NCI-H82 treated with DMSO at 0.1 percent for 48 hours (cell line): Measurements from ENCODE around the gene DIP2B.
A peak's percentile ranks its signal among the peaks of the same experiment; 100 is the strongest.

ENCODE experiments used
- DNase-seq: peaks from one replicate; lab custom pipeline; 2025; ENCODE audit not compliant: unreplicated experiment; lab: John Stamatoyannopoulos, UW

DIP2B gene

DNA sequence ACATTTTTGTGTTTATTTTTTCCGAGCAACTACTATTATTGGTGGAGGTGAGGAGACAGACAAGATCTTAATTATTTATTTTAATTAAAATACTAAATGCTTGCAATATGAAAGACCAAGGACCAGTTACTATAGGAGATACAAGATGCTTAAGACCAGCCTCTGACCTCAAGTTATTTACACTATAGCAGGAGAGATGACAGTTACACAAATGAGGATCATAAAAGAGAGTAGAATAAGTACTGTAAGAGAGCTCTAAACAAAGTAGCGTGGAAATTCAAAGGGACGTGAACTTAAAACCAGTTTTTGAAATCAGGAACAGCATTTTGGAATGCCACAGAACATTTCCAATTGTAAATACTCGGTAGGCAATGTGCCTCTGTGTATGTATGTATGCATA lies 131.1 kb downstream of the DIP2B start:
- no peak for DNase-seq

GRCh38 chr12:50636505-50636904 lies 131.7 kb downstream of the DIP2B start:
- DNase-seq, result no peak

GRCh38 chr12:50637870-50638481 lies 133.2 kb downstream of the DIP2B start:
- DNase-seq, result peak; percentile 52

- no peak for DNase-seq
These were observed 133.7 kb downstream of the DIP2B start for GRCh38 chr12:50638482-50638880.

- DNase-seq, result no peak
These were observed 134.9 kb downstream of the DIP2B start for GRCh38 chr12:50639721-50640120.

- no peak for DNase-seq
These were observed 135.6 kb downstream of the DIP2B start for GRCh38 chr12:50640321-50640939.

DNA sequence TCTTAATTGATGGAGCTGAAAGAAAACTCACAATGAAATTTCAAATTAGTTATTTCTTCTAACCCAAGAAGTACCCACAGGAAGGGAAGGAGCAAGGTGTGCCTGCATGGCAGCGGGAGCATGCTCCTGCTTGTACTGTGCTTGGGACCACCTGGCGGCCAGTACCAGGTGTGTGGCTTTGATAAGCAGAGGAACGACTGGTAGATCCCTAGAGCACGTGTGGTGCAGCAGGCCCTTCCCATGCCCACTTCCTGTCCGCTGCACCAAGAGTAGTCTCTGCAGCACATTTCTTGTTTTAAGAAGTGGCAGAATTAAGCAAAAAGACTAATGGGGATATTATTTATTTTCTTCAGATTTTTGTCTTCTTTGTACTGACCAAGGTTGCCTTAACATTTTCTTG lies 136.8 kb downstream of the DIP2B start:
- DNase-seq, result no peak

- DNase-seq, result no peak
These were observed 137.3 kb downstream of the DIP2B start for GRCh38 chr12:50642035-50642451.

DNA sequence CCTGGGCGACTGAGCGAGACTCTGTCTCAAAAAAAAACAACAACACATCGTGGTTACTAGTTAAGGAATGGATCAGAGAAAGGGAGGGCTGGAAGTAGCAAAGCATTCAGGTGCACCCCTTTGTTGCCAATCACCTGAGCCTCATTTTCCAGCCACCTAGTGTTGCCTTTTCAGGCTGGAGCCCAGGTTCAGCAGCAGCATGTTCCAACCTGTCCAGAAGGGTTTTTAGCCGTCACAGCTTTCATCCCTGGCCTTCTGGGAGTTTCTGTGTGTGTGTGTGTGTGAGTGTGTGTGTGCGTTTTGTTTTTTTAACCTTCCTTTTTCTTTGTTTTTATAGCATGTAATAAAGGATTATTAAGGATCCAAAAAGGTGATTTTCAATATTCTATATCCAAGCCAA lies 138.0 kb downstream of the DIP2B start:
- no peak for DNase-seq

DNA sequence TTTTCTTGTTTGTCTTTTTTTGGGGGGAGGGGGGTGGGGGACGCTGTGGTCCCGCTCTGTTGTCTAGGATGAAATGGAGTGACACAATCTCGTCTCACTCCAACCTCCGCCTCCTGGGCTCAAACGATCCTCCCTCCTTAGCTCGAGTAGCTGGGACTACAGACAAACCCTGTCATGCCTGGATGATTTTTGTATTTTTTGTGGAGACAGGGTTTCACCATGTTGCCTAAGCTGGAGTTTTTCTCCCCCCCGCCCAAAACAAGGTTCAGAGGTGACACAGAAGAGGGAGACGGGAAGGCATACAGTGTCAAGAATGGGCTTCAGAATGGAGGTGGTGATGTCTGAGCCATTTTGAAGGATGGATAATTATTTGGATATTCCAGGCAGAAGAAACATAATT lies 142.2 kb downstream of the DIP2B start:
- DNase-seq, result no peak

DNA sequence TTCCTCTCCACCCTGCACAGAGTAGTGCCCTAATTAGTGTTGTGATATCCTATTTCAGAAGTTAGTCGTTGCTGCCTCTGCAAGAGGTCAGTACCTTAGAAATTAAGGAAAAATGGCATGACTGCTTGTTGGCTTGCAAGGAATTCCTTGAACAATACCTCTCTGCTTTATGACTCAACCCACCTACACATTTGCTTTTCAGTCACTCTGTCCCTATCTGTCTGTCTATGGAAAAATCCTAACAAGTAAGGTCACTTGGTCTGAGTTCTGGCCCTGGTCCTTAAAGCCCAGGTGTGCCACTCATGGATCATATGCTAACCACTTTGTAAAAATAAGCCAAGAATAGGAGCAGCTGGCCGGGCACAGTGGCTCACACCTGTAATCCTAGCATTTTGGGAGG lies 142.7 kb downstream of the DIP2B start:
- no peak for DNase-seq

DNA sequence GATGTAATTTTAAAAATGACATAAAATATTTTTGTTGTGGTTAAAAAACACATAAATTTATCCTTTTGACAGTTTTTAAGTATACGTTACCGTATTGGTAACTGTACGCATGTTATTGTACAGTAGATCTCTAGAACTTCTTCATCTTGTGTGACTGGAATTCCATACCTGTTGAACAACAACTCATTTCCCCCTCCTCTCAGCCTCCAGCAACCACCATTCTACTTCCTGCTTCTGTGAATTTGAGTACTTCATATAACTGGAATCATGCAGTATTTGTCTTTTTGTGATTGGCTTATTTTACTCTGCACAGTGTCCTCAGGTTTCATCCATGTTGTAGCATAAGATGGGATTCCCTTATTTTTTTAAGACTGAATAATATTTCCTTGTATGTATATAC lies 145.5 kb downstream of the DIP2B start:
- DNase-seq, result no peak

DNA sequence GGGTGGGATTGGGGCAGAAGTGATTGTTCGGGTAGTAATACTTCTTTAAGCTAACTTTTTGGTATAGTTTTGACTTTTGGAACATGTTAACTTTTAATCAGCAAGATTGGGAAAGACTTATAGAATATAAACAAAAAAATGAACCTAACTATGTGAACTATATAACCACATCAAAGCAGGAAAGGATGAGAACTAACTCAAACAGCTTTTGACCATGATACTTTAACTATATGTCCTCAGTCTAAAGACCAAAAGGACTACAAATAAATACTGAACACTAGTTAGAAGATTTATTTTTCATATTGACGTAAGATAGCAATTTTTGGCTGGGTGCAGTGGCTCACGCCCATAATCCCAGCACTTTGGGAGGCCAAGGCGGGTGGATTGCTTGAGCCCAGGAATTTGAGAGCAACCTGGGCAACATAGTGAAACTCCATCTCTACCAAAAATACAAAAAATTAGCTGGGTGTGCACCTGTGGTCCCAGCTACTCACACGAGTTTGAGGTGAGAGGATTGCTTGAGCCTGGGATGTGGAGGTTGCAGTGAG lies 150.7 kb downstream of the DIP2B start:
- no peak for DNase-seq

- DNase-seq, result no peak
These were observed 154.5 kb downstream of the DIP2B start for GRCh38 chr12:50659260-50659659.

GRCh38 chr12:50659690-50660424 lies 155.1 kb downstream of the DIP2B start:
- DNase-seq, result no peak

DNA sequence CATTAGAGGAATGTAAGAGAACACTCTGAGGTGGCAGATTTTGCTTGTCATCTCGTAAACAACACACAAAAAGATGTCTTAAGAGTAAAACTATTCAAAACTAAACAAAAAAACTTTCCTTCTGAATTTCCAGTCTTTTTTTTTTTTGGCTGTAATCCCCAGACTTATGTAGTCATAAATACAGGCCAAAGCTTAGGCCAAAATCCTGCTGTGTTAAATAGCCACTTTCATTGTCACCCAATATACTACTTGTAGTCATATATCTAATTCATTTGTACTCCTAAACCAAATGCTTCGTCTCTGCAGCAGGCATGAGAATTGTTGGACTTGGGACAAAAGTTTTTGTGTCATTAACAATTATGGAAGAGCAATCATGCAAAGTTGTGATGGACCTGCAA lies 155.6 kb downstream of the DIP2B start:
- no peak for DNase-seq

DNA sequence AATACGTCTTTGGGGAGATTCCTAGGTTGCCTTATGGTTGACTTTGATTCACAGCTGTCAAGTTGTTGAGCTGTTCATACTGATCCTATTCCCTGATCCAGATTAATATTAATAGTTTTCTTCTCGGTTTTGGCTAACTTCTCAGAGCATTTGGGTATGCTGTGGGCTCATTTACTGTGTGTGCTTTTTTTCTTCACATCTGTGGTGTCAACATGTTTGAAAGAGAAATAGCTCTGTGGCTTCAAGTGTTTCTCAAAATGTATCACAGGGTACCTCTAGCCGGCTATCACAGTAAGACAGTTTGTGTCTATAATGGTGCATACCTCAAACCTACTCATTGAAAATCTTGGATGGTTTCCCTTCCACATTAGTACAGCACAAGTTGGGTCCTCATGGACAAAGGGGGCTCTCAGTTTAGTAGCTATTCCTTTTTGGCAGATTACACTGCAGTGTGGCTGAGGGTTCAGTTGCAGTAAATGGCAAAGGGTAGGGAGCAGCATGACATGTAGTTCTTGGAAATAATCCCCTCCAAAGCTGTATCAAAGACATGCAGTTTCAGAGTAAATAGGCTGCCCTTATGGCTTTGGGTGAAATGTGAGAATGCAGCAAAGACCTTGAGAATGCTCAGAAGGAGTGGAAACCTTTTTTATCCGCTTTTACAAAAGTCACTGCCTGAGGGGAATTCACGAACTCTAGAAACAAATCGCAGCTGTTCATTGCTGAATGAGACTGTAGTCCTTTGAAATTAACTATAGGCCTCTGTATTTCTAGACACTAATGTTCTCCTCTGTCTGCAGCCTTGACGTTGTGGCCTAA lies 156.7 kb downstream of the DIP2B start:
- DNase-seq, result no peak

GRCh38 chr12:50662116-50662510 lies 157.3 kb downstream of the DIP2B start:
- DNase-seq, result no peak

GRCh38 chr12:50665170-50665569 lies 160.4 kb downstream of the DIP2B start:
- DNase-seq, result no peak

GRCh38 chr12:50665609-50666008 lies 160.8 kb downstream of the DIP2B start:
- no peak for DNase-seq

- no peak for DNase-seq
These were observed 161.2 kb downstream of the DIP2B start for GRCh38 chr12:50666023-50666422.
